HepG2 (cell line): ENCODE results near the gene MSL3B.

Experiments
- ARHGAP35 ChIP-seq: sonication (generic); formaldehyde crosslinking; IDR thresholded peaks from 2 replicates; pipeline ENCODE4 v1.9.0; 2022; ENCODE audit warnings: mild to moderate bottlenecking, inconsistent platforms, moderate library complexity, missing genetic modification reagents, borderline replicate concordance
- DNMT3B ChIP-seq: conservative IDR thresholded peaks from 2 replicates; pipeline ENCODE4 v1.6.1; 2016; ENCODE audit warnings: missing biosample characterization, control low read depth
- GLI4 ChIP-seq: sonication (generic); formaldehyde crosslinking; IDR thresholded peaks from 2 replicates; pipeline ENCODE4 v1.5.1; 2020; ENCODE audit warnings: missing genetic modification reagents, mild to moderate bottlenecking, moderate library complexity, borderline replicate concordance
- JUN ChIP-seq: sonication (generic); formaldehyde crosslinking; IDR thresholded peaks from 2 replicates; pipeline ENCODE4 v1.4.0; 2020; ENCODE audit warnings: mild to moderate bottlenecking, missing genetic modification reagents
- ONECUT2 ChIP-seq: sonication (generic); formaldehyde crosslinking; IDR thresholded peaks from 2 replicates; pipeline ENCODE4 v1.4.0; 2020; ENCODE audit warnings: missing genetic modification reagents
- PCBP2 ChIP-seq: fragments of 200-400 bp; formaldehyde crosslinking; optimal IDR thresholded peaks from 2 replicates; pipeline ENCODE3; 2018; ENCODE audit warnings: low read length, low read depth; ENCODE audit not compliant: poor library complexity, severe bottlenecking
- PHF5A ChIP-seq: IDR thresholded peaks from one replicate; pipeline ENCODE4 v1.6.1; 2018; ENCODE audit warnings: low read depth, missing genetic modification reagents; ENCODE audit not compliant: unreplicated experiment
- POLR2A ChIP-seq, 2 experiments: IDR thresholded peaks; 2 replicates each; pipeline ENCODE4 v1.6.1; 2011; ENCODE audit warnings: low read depth in 2 of 2, low read length in 2 of 2, mild to moderate bottlenecking in 1 of 2, moderate library complexity in 1 of 2; ENCODE audit not compliant: insufficient read depth in 1 of 2
- SAP130 ChIP-seq: IDR thresholded peaks from 2 replicates; pipeline ENCODE4 v1.6.1; 2016; ENCODE audit warnings: low read depth
- SCMH1 ChIP-seq: sonication (generic); formaldehyde crosslinking; IDR thresholded peaks from 2 replicates; pipeline ENCODE4 v1.9.0; 2021; ENCODE audit warnings: missing genetic modification reagents, mild to moderate bottlenecking, borderline replicate concordance
- SRSF1 ChIP-seq: fragments of 200-400 bp; formaldehyde crosslinking; optimal IDR thresholded peaks from 2 replicates; pipeline ENCODE3; 2017; ENCODE audit warnings: mild to moderate bottlenecking, low read depth, low read length, moderate library complexity
- XRCC5 ChIP-seq: fragments of 200-400 bp; formaldehyde crosslinking; optimal IDR thresholded peaks from 2 replicates; pipeline ENCODE3; 2017; ENCODE audit warnings: mild to moderate bottlenecking, low read length
- ZBED4 ChIP-seq: sonication (generic); formaldehyde crosslinking; IDR thresholded peaks from 2 replicates; pipeline ENCODE4 v1.4.0; 2020; ENCODE audit warnings: missing genetic modification reagents, borderline replicate concordance
- ZBTB46 ChIP-seq: sonication (generic); formaldehyde crosslinking; IDR thresholded peaks from 2 replicates; pipeline ENCODE4 v1.4.0; 2020; ENCODE audit warnings: mild to moderate bottlenecking, missing genetic modification reagents, borderline replicate concordance
- ZMYM3 ChIP-seq: sonication (generic); formaldehyde crosslinking; IDR thresholded peaks from 2 replicates; pipeline ENCODE4 v1.5.1; 2020; ENCODE audit warnings: mild to moderate bottlenecking, missing genetic modification reagents
- ZNF234 ChIP-seq: sonication (generic); formaldehyde crosslinking; conservative IDR thresholded peaks from 2 replicates; pipeline ENCODE4 v1.5.1; 2020; ENCODE audit warnings: mild to moderate bottlenecking, missing genetic modification reagents
- ZNF281 ChIP-seq: sonication (generic); formaldehyde crosslinking; IDR thresholded peaks from 2 replicates; pipeline ENCODE4 v1.4.0; 2020; ENCODE audit warnings: missing genetic modification reagents, borderline replicate concordance
- ZNF333 ChIP-seq: sonication (generic); formaldehyde crosslinking; IDR thresholded peaks from 2 replicates; pipeline ENCODE4 v1.4.0; 2020; ENCODE audit warnings: mild to moderate bottlenecking, missing genetic modification reagents, borderline replicate concordance
- ZNF430 ChIP-seq: sonication (generic); formaldehyde crosslinking; IDR thresholded peaks from 2 replicates; pipeline ENCODE4 v1.9.0; 2021; ENCODE audit warnings: mild to moderate bottlenecking, missing genetic modification reagents
- ZNF564 ChIP-seq: sonication (generic); formaldehyde crosslinking; IDR thresholded peaks from 2 replicates; pipeline ENCODE4 v1.8.1; 2023; ENCODE audit warnings: mild to moderate bottlenecking, missing genetic modification reagents
- ZNF605 ChIP-seq: sonication (generic); formaldehyde crosslinking; IDR thresholded peaks from 2 replicates; pipeline ENCODE4 v1.8.0; 2022; ENCODE audit warnings: mild to moderate bottlenecking, missing genetic modification reagents
- ZNF629 ChIP-seq: sonication (generic); formaldehyde crosslinking; conservative IDR thresholded peaks from 2 replicates; pipeline ENCODE4 v1.5.0; 2020; ENCODE audit warnings: missing genetic modification reagents

MSL3B gene

GRCh38 chr2:233854241-233854981 lies 13.8 kb downstream of the MSL3B start, which contains the start of gene HJURP (continued):
- TF ChIP-seq PCBP2 (no peak), ZBED4 (CRISPR knock-in tag) (no peak), XRCC5 (peak; percentile 79), ZNF234 (CRISPR knock-in tag) (peak; percentile 74; the same call in 1 of the 2 replicates), ZNF281 (no peak), ONECUT2 (CRISPR knock-in tag) (no peak), ZNF333 (CRISPR knock-in tag) (no peak; the same call in 1 of the 2 replicates), ZBTB46 (CRISPR knock-in tag) (no peak; the same call in 1 of the 2 replicates), ZNF430 (peak; percentile 59; the same call in 1 of the 2 replicates), DNMT3B (CRISPR knock-in tag) (no peak), SAP130 (CRISPR knock-in tag) (peak; percentile 100), PHF5A (CRISPR knock-in tag) (no peak), ZNF629 (CRISPR knock-in tag) (peak; percentile 9; the same call in 1 of the 2 replicates), POLR2A (IDR thresholded peaks at IDR 0.05; ENCODE audit: insufficient read depth in 1 of 2, low read depth in 2 of 2, low read length in 2 of 2) (peak; percentile 83 to 89), ARHGAP35 (CRISPR knock-in tag) (peak; percentile 70), SCMH1 (no peak), GLI4 (CRISPR knock-in tag) (no peak), ZNF564 (peak; percentile 86; the same call in 1 of the 2 replicates), SRSF1 (peak; percentile 92), JUN (no peak), ZNF605 (CRISPR knock-in tag) (peak; percentile 88), ZMYM3 (0 out of 2 replicates have a peak, but pooled peaks have one; percentile 17)
